T follicular helper cell (primary cell): ENCODE measurements around the gene ERBIN.
"Not testable (repeated sequence)": the region's sequence is repeated elsewhere in the genome, so short reads cannot be mapped to it uniquely, and the experiment has no call there.

Source experiments
- DNase-seq: peaks from one replicate; pipeline ENCODE4 v3.0.0-alpha.2; 2020; ENCODE audit warnings: low read depth
- total RNA-seq, 2 experiments: gene quantifications; one replicate each; lab custom pipeline; 2026; lab: John Stamatoyannopoulos, UW

The ERBIN gene, protein sequence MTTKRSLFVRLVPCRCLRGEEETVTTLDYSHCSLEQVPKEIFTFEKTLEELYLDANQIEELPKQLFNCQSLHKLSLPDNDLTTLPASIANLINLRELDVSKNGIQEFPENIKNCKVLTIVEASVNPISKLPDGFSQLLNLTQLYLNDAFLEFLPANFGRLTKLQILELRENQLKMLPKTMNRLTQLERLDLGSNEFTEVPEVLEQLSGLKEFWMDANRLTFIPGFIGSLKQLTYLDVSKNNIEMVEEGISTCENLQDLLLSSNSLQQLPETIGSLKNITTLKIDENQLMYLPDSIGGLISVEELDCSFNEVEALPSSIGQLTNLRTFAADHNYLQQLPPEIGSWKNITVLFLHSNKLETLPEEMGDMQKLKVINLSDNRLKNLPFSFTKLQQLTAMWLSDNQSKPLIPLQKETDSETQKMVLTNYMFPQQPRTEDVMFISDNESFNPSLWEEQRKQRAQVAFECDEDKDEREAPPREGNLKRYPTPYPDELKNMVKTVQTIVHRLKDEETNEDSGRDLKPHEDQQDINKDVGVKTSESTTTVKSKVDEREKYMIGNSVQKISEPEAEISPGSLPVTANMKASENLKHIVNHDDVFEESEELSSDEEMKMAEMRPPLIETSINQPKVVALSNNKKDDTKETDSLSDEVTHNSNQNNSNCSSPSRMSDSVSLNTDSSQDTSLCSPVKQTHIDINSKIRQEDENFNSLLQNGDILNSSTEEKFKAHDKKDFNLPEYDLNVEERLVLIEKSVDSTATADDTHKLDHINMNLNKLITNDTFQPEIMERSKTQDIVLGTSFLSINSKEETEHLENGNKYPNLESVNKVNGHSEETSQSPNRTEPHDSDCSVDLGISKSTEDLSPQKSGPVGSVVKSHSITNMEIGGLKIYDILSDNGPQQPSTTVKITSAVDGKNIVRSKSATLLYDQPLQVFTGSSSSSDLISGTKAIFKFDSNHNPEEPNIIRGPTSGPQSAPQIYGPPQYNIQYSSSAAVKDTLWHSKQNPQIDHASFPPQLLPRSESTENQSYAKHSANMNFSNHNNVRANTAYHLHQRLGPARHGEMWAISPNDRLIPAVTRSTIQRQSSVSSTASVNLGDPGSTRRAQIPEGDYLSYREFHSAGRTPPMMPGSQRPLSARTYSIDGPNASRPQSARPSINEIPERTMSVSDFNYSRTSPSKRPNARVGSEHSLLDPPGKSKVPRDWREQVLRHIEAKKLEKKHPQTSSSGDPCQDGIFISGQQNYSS (N-terminal part only)
- 171 to 493 reads per million in 2 experiments for total RNA-seq

DNA sequence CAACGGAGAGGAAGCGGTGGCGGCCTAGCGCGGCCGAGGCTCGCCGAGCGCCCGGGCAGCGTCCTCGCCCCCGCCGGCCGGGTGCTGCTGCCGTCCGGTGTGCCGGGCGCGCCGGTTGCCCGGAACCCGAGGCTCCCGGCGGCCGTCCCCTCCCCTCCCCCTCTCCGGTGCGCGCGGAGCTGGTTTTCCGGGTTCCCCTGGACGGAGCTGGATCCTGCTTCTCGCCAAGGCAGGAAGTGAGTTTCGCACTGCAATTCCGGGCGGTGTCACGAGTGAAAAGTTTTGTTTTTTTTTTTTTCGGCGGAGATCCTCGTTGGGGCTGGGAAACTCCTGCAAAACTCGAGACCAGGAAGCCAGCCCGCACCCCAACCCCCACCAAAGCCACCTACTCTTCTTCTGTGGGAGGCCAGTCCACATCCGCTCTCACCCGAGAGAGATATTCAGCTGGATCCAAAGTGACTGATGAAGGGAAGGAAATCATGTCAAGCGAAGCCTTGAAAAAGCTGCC is at the start of gene ERBIN:
Gene ERBIN, plus strand, starts transcription at position 300 of the 508 bp plus-strand sequence. CDS start 66,144 bp downstream, outside the sequence.
- peak; percentile 60 for DNase-seq

DNA sequence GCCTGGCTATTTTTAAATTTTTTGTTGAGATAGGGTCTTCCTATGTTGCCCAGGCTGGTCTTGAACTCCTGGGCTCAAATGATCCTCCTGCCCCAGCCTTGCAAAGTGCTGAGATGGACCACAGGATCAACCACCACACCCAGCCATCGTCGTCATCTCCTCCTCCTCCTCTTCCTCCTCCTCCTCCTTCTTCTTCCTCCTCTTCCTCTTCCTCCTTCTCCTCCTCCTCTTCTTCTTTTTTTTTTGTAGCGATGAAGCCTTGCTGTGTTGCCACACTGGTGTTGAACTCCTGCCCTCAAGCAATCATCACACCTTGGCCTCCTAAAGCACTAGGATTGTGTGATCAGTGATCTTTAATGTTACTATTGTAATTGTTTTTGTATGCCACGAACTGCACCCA is 49.4 kb upstream of the ERBIN start:
- DNase-seq: no peak

DNA sequence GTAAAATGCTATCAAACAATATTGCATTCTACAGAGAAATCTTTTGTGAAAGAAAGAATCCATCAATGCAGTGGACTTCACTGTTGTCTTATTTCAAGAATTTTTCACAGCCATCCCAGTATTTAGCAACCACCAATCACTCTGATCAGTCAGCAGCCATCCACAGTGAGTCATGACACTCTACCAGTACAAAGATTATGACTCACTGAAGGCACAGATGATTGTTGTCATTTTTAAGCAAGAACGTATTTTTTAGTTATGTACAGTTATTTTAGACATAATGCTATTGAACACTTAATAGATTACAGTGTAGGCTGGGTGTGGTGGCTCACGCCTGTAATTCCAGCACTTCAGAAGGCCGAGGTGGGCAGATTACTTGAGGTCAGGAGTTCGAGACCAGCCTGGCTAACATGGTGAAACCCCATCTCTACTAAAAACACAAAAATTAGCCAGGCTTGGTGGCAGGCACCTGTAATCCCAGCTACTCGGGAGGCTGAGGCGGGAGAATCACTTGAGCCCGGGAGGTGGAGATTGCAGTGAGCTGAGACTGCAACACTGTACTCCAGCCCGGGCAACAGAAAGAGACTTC is 46.6 kb upstream of the ERBIN start:
- DNase-seq: not testable (repeated sequence)

DNA sequence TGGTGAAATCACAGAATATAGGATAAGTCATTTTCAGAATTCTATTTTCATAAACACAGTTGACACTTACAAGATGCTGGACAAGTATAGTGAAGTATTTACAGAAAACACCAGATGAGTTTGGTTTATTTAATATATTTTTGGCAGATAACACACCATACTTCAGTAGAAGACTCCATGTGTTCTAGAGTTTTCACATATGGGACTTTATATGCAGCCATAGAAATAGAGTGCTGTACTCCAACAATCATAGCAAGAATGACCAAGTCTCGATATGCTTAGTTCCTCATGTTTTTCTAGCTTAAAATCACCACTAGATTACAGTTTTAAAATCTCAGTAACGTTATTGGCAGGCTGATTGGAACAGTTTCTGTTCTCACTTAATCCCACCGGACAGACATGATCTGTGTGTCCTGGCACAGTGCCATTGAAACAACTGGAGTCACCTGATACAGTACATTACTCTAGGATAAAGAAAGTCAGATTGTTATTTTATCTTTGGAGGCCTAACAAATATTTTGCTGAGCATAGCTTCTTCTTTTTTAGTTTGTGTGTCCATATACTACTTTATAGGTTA is 45.8 kb upstream of the ERBIN start:
- DNase-seq: no peak

DNA sequence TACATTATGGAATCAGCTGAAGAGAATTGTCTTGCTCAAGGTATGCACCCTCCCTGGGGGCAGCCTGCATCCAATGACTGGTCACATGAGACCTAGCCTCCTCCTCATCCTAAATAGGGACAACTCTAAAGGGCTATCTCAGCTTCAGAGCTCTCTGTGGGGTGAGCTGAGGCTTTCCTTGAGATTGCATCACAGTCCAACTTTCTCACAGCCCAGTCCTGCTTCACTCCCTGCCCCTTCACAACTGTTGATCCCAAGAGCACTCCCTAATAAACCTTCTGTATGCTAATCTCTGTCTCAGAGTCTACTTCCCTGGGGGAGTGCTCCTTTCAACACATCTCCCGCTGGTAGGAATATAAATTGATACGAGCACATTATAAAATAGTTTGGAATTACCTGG is 44.1 kb upstream of the ERBIN start:
- no peak for DNase-seq

DNA sequence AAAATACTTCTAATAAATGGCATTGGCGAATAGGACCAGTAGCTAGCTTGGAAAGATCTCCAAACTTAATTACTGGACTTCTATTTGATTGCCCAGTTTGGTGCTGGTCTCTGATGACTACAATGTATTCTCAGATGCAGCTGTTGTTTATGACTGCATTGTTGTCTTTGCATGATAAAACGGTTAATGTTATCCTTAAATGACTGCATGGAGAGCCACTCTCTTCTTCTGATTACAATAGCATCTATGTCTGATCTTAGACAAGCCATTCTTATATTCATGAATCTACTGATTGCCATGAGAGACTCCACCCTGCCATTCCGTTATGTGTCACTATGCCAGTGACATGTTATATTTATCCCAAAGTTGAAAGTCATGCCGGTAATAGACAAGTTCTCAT is 42.9 kb upstream of the ERBIN start:
- DNase-seq: no peak

DNA sequence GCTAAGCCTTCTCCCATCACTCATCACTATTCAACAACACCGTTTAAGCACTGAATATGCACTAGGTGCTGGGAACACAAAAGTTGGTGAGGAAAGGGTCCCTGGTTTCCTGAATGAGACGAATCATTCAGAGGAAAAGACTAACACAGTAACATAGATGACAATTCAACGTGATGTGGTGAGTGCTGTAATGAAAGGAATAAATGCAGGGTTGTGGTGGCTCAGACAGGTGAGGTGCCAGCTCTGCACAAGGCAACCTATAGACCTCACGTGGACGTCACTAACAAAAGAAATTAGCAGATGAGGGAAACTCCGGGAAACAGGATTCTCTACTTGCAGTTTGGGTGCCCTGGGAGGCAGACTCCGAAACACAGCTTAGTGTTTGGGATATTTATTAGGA is 40.0 kb upstream of the ERBIN start:
- DNase-seq: no peak

DNA sequence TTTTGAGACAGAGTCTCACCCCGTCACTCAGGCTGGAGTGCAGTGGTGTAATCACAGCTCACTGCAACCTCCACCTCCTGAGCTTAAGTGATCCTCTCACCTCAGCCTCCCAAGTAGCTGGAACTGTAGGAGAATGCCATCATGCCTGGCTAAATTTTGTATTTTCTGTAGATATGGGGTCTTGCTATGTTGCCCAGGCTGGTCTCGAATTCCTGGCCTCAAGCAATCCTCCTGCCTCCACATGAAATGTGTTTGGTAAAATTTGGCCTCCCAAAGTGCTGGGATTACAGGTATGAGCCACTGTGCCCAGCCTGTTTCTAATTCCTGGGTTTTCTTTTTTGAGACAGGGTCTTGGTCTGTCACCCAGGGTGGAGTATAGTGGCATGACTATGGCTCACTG is 34.4 kb upstream of the ERBIN start:
- not testable (repeated sequence) for DNase-seq

DNA sequence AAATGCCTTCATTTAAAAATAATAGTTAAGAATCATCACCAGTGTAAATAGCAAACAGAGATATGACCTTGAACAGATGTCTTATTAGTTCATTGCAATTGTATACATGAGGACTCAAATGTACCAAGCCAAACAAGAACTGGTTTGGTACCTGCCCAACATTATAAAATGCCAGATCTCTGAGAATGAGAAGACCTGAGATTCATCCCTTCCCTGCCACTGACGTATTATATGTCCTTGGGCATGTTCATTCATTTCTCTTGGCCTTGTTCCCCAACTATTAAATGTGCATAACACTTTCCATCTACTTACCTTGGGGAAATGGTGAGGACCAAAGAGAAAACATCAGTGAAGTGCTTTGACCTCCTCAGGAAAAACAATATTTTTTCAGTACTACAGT is 33.6 kb upstream of the ERBIN start:
- no peak for DNase-seq

DNA sequence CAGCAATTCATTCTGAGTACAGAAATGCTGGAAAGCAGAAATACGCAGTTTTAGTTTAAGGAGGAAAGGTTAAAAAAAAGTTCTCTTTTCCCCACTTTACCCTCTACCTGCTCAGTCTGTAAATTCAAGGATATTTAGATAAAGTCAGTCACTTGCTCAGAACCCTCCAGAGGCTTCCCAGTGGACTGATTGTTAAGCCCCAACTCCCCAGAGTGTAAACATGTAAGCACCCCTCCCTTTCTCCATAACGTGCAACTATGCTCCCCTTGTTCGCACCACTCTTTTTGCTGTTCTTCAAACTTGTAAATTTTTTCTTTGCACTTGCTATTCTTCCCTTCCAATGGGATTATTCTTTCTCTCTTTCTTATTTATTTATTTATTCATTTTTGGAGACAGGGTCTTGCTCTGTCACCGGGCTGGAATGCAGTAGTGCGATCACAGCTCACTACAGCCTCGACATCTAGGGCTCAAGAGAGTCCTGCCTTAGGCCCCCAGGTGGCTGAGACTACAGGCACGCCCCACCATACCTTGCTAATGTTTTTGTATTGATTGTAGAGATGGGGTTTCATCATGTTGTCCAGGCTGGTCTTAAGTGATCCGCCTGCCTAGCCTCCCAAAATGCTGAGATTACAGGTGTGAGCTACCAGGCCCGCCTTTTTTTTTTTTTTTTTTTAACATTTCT is 32.5 kb upstream of the ERBIN start:
- DNase-seq: no peak

DNA sequence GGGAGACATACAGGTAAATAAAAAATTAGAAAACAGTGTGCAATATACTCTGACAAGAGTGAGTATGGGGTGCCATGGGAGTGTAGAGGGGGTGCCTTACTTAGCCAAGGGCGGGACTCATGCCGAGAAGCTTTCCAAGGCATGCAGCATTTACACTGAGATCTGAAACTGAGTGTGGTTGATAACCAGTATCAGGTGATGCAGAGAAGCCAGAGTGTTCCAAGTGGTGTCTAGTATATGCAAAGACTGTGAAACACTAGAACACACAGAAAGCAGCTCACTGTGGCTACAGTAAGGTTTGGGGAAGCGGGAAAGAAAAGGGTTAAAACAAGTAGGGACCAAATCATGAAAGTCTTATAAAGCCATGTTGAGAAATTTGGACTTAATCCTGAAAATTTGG is 30.5 kb upstream of the ERBIN start:
- no peak for DNase-seq

DNA sequence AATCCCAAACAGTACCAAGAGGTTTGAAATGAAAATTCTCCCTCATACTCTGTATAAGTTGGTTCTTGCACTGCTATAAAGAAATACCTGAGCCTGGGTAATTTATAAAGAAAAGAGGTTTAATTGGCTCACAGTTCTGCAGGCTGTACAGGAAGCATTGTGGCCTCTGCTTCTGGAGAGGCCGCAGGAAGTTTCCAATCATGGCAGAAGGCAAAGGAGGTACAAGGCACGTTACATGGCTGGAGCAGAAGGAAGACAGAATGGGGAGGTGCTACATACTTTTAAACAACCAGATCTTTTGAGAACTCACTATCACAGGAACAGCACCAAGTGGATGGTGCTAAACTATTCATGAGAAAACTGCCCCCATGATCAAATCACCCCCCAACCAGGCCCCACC is 25.6 kb upstream of the ERBIN start:
- no peak for DNase-seq

DNA sequence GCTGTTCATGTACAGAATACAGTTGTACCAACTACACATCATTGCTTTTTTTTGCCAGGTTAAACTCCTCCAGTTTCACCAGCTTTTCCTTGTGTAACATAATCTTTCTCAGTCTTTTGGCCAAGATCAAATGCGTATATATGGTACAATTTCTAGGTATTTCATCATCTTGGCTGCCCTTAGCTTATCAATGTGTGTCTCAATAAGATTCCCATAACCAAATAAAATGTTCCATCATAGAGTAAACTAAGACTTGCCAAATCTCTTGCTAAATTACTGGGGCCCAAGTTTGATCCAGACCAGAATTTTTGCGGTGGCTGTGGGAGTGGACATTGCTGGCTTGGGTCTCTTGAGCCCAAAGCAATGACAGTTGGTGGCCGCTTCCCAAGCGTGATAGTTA is 24.3 kb upstream of the ERBIN start:
- DNase-seq: no peak

DNA sequence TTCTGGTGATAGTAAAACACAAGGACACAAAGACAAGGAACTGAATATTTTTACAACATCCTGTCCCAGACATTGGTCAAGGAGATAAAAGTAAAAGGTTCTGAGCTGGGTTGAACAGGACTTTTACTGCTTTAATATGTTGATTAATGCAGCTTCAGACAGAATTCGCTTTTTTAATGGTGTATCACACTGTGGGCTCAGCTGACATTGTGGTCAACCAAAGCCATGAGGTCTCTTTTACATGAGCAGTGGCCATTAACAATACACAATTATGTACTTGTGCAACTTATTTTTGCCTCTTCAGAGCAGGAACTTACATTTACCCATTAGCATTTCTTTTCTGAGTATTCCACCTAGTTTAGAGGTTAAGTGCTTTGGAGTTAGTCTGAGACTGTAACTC is 22.8 kb upstream of the ERBIN start:
- no peak for DNase-seq

DNA sequence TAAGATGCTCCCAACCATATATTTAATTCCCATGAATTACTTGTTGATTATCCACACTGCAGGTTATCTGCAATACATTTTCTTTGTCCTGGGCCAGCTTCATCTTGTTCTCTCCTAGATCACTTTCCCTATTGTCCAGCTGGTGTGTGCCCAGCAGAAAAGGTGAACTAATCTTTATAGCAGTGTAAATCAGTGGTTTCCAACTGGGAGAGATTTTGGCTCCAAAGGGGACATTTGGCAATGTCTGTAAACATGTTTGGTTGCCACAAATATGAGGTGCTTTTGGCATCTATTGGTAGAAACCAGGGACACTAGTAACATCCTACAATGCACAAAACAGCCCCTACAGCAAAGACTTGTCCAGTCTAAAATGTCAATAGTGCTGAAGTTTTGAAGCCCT is 20.1 kb upstream of the ERBIN start:
- no peak for DNase-seq

DNA sequence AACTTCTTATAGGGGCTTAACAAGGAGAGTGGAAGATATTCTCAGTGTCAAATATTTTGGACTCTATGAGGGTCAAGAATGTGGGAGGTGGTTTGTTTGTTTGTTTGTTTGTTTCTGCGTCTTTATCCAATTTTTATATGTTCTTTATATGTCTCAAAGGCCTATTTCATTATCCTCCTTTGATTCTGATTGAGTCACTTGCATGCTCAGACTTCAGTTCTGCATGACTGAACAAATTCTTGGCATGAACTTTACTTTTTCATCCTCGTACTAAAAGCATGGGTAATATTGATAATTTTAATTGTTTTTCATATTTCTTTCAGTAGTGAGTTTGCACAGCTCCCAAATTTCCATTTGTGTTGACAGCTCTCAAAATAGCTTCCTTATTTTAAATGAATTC is 19.2 kb upstream of the ERBIN start:
- DNase-seq: no peak

DNA sequence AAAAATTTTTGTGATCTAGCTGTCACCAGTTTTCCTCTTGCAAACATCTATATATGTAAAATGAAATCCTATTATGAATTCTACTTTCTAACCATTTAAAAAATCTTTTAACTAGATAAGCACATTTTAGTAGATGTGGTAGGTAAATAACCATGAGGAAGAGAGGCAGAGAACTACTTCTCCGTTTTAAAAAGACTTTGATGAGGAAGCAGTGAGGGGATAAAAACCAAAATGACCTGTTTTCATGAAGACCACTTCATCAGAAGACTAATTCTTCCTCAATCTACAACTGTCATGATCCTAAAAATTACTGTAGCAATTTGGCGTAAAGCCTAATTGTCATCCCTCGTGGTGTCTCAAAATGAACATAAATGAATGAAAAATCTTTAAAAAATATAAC is 15.7 kb upstream of the ERBIN start:
- no peak for DNase-seq

DNA sequence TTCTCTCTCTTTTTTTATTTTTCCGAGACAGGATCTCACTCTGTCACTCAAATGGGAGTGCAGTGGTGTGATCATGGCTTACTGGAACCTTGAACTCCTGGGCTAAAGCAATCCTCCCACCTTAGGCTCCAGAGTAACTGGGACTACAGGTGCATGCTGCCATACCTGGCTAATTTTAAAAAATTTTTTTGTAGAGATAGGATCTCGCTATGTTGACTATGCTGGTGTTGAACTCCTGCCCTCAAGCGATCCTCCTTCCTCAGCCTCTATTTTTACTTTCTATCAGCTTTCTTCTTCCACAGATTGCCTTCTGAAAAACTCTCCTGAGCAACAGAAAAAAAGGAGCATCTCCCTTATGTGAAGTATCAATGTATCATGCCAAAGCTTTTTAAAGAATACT is 14.1 kb upstream of the ERBIN start:
- no peak for DNase-seq

DNA sequence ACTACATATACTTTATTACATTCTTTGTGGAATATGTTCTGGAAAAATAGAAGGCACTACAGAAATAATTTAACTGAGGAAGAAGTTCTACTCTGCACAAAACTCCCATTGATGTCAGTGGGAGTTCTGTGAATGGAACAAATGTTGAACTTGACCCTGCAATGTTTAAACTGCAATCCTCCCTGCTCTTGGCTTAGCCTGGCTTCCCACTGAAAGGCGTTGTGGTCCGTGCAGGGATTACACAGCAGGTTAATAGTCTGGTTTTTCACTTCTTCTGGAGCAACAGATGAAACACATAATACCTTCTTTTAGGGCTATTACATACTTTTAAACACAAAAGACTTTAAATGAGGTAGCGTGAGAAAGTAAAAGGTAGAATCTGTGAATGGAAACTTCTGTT is 12.9 kb upstream of the ERBIN start:
- DNase-seq: no peak

DNA sequence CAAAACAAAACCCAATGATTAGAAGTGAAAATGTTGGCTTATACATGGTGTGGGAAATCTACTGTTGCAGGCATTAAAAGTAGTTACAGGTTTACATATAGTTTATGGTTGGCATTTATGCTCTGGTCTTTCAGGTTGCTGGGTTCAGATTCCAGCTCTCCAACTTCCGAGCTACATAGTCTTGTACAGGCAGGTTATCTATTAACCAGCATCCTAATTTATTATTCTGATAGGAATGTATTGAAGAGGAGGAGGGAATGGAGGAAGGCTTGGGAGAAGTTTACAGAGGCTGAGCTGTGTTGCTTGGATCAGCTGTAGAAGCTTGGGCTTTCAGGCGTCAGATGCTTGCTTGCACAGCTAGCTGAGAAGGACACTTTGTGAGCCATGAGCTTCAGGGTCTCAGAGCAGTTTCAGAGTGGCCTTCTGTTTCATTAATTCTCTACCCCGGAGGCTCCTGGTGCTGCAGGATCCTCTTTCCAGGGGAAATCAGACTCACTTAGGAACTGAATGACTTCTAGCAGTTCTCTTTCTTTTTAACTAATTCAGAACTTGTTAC is 11.7 kb upstream of the ERBIN start:
- no peak for DNase-seq
